Measurements from ENCODE around the gene ZNF157. TPM values are rescaled to one million over a fixed set of nuclear protein-coding genes. Genes with fewer than 3 reads are reported as not detected.

The ZNF157 gene
- polyA plus RNA-seq, 1 of the 3 experiments (the other 2 are of a cell fraction): 0.12 TPM

GRCh38 chrX:47452112-47452511 lies 81.7 kb downstream of the ZNF157 start:
- 47% methylated on average over 7 of the region's 8 CpGs for WGBS (ENCODE audit: low lambda C conversion rate)
- no peak overlapping the region for H3K9ac ChIP-seq
- no peaks in the 10 kb centered on the region for H3K79me2 ChIP-seq (ENCODE audit: insufficient read depth)
- peaks cover 17 to 29% of the 10 kb centered on the region in 2 experiments for H3K36me3 ChIP-seq (replicated peaks in 1 of 2; ENCODE audit: control insufficient read depth in 1 of 2, insufficient read depth in 2 of 2, low read length in 1 of 2)
- H3K4me2 ChIP-seq: no peak overlapping the region
- no peak overlapping the region for H2AFZ ChIP-seq (ENCODE audit: low read depth)
- DNase-seq: no peak
- H3K9me2 ChIP-seq: no peaks in the 10 kb centered on the region
- H4K20me1 ChIP-seq (ENCODE audit: insufficient read depth): no peaks in the 10 kb centered on the region
- no peaks in the 10 kb centered on the region for H3K9me3 ChIP-seq
- POLR2A ChIA-PET: interaction anchor here (0.7 kb wide), 1 partner anchor 13 kb away, joined by 4 read pairs; no protein-coding TSS in a partner anchor
- CTCF ChIA-PET: no interaction called here
- no peak overlapping the region for H3K27ac ChIP-seq (ENCODE audit: low read depth in 2 of 2, low read length in 1 of 2)
- TF ChIP-seq RXRA (IDR thresholded peaks at IDR 0.05; ENCODE audit: borderline replicate concordance, low read depth) (no peak), JUND (IDR thresholded peaks at IDR 0.05) (no peak)
- TF ChIP-seq, protein P1, sequence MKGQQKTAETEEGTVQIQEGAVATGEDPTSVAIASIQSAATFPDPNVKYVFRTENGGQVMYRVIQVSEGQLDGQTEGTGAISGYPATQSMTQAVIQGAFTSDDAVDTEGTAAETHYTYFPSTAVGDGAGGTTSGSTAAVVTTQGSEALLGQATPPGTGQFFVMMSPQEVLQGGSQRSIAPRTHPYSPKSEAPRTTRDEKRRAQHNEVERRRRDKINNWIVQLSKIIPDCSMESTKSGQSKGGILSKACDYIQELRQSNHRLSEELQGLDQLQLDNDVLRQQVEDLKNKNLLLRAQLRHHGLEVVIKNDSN (IDR thresholded peaks at IDR 0.05; ENCODE audit: borderline replicate concordance, low read depth): no peak
- TF ChIP-seq, protein P2, sequence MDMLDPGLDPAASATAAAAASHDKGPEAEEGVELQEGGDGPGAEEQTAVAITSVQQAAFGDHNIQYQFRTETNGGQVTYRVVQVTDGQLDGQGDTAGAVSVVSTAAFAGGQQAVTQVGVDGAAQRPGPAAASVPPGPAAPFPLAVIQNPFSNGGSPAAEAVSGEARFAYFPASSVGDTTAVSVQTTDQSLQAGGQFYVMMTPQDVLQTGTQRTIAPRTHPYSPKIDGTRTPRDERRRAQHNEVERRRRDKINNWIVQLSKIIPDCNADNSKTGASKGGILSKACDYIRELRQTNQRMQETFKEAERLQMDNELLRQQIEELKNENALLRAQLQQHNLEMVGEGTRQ (IDR thresholded peaks at IDR 0.05; ENCODE audit: borderline replicate concordance, low read depth, low read length): no peak
- H3F3A ChIP-seq (replicated peaks; ENCODE audit: insufficient read depth): no peaks in the 10 kb centered on the region
- no peaks in the 10 kb centered on the region for H3K27me3 ChIP-seq (ENCODE audit: insufficient read depth)
- H3K4me1 ChIP-seq (ENCODE audit: control insufficient read depth in 1 of 2, insufficient read depth in 2 of 2, low read depth in 1 of 2, low read length in 1 of 2): no peaks in the 10 kb centered on the region
- H3K4me3 ChIP-seq (ENCODE audit: low read depth in 2 of 2, low read length in 1 of 2): no peak overlapping the region

GRCh38 chrX:47456080-47456479 lies 85.7 kb downstream of the ZNF157 start:
- Histone ChIP-seq H3K9me3 (no peaks in the 10 kb centered on the region), H4K20me1 (ENCODE audit: insufficient read depth) (no peaks in the 10 kb centered on the region), H3K79me2 (ENCODE audit: insufficient read depth) (no peaks in the 10 kb centered on the region), H2AFZ (ENCODE audit: low read depth) (no peak overlapping the region), H3K36me3 (replicated peaks in 1 of 2; ENCODE audit: control insufficient read depth in 1 of 2, insufficient read depth in 2 of 2, low read length in 1 of 2) (peaks cover 8 to 17% of the 10 kb centered on the region in 2 experiments), H3K4me2 (no peak overlapping the region), H3K9ac (no peak overlapping the region), H3K27me3 (ENCODE audit: insufficient read depth) (no peaks in the 10 kb centered on the region), H3F3A (replicated peaks; ENCODE audit: insufficient read depth) (no peaks in the 10 kb centered on the region), H3K4me1 (ENCODE audit: control insufficient read depth in 1 of 2, insufficient read depth in 2 of 2, low read depth in 1 of 2, low read length in 1 of 2) (no peaks in the 10 kb centered on the region), H3K27ac (ENCODE audit: low read depth in 2 of 2, low read length in 1 of 2) (no peak overlapping the region), H3K4me3 (ENCODE audit: low read depth in 2 of 2, low read length in 1 of 2) (no peak overlapping the region), H3K9me2 (no peaks in the 10 kb centered on the region)
- TF ChIP-seq, protein P2 (IDR thresholded peaks at IDR 0.05; ENCODE audit: borderline replicate concordance, low read depth, low read length): no peak
- TF ChIP-seq FOXM1 (IDR thresholded peaks at IDR 0.05; ENCODE audit: low read depth): no peak
- no peak for TF ChIP-seq CHD2 (IDR thresholded peaks at IDR 0.05; ENCODE audit: low read length, partially characterized antibody)
- no peak for TF ChIP-seq RCOR1 (IDR thresholded peaks at IDR 0.05; ENCODE audit: low read length)
- no peak for TF ChIP-seq ELF1 (IDR thresholded peaks at IDR 0.05)
- no peak for DNase-seq
- 68% methylated on average over 3 of the region's 6 CpGs for WGBS (ENCODE audit: low lambda C conversion rate)
- CTCF ChIA-PET: no interaction called here
- POLR2A ChIA-PET: no interaction called here

DNA sequence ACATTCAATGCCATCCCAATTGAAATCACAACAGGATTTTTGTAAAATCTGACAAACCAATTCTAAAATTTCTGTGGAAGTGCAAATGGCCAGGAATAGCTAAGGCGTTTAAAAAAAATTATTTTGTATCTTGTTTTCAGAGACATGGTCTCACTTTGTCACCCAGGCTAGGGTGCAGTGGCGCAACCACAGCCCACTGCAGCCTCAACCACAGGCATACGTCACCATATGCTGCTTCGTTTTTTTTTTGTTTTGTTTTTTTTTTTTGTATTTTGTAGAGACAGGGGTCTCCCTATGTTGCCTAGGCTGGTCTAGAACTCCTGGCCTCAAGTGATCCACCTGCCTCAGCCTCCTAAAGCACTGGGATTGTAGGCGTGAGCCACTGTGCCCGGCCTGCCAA lies 88.2 kb downstream of the ZNF157 start:
- Histone ChIP-seq H4K20me1 (ENCODE audit: insufficient read depth) (no peaks in the 10 kb centered on the region), H3K9ac (no peak overlapping the region), H3K9me3 (no peaks in the 10 kb centered on the region), H3K27ac (ENCODE audit: low read depth in 2 of 2, low read length in 1 of 2) (no peak overlapping the region), H3F3A (replicated peaks; ENCODE audit: insufficient read depth) (no peaks in the 10 kb centered on the region), H3K4me1 (ENCODE audit: control insufficient read depth in 1 of 2, insufficient read depth in 2 of 2, low read depth in 1 of 2, low read length in 1 of 2) (no peaks in the 10 kb centered on the region), H3K36me3 (replicated peaks in 1 of 2; ENCODE audit: control insufficient read depth in 1 of 2, insufficient read depth in 2 of 2, low read length in 1 of 2) (peaks cover 5 to 8% of the 10 kb centered on the region in 2 experiments), H3K27me3 (ENCODE audit: insufficient read depth) (no peaks in the 10 kb centered on the region), H3K4me2 (no peak overlapping the region), H3K9me2 (no peaks in the 10 kb centered on the region), H3K4me3 (ENCODE audit: low read depth in 2 of 2, low read length in 1 of 2) (no peak overlapping the region), H2AFZ (ENCODE audit: low read depth) (no peak overlapping the region), H3K79me2 (ENCODE audit: insufficient read depth) (no peaks in the 10 kb centered on the region)
- TF ChIP-seq NRF1 (IDR thresholded peaks at IDR 0.05; ENCODE audit: low read depth, low read length) (no peak), RAD21 (IDR thresholded peaks at IDR 0.05; ENCODE audit: low read length) (no peak), RFX5 (IDR thresholded peaks at IDR 0.05; ENCODE audit: low read length) (no peak), RXRA (IDR thresholded peaks at IDR 0.05; ENCODE audit: borderline replicate concordance, low read depth) (no peak), ELF1 (IDR thresholded peaks at IDR 0.05) (no peak), NFIC (IDR thresholded peaks at IDR 0.05; ENCODE audit: borderline replicate concordance) (no peak), SIN3A (IDR thresholded peaks at IDR 0.05; ENCODE audit: borderline replicate concordance, low read depth, low read length) (no peak), YY1 (IDR thresholded peaks at IDR 0.05; ENCODE audit: low read depth) (no peak), TEAD4 (IDR thresholded peaks at IDR 0.05; ENCODE audit: borderline replicate concordance, insufficient read depth) (no peak), TCF12 (IDR thresholded peaks at IDR 0.05) (no peak), POLR2AphosphoS5 (IDR thresholded peaks at IDR 0.05; ENCODE audit: low read depth, low read length) (no peak), TAF1 (IDR thresholded peaks at IDR 0.05; ENCODE audit: borderline replicate concordance, low read depth, low read length) (no peak)
- TF ChIP-seq, protein P2 (IDR thresholded peaks at IDR 0.05; ENCODE audit: borderline replicate concordance, low read depth, low read length): no peak
- TF ChIP-seq, protein P3, sequence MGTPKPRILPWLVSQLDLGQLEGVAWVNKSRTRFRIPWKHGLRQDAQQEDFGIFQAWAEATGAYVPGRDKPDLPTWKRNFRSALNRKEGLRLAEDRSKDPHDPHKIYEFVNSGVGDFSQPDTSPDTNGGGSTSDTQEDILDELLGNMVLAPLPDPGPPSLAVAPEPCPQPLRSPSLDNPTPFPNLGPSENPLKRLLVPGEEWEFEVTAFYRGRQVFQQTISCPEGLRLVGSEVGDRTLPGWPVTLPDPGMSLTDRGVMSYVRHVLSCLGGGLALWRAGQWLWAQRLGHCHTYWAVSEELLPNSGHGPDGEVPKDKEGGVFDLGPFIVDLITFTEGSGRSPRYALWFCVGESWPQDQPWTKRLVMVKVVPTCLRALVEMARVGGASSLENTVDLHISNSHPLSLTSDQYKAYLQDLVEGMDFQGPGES (IDR thresholded peaks at IDR 0.05; ENCODE audit: low read depth, low read length): no peak
- DNase-seq: no peak
- POLR2A ChIA-PET: no interaction called here
- 64% methylated on average over 6 of the region's 6 CpGs for WGBS (ENCODE audit: low lambda C conversion rate)
- CTCF ChIA-PET: no interaction called here

All from SK-N-SH (cell line).